SK-N-MC (cell line): ENCODE data around the gene ZNF300.

Source experiments
- EZH2 ChIP-seq: fragments of 200-600 bp; sonication (generic); IDR thresholded peaks from one replicate; pipeline ENCODE4 v1.6.1; 2017; ENCODE audit warnings: antibody characterized with exemption
- FOXP2 ChIP-seq: optimal IDR thresholded peaks from 2 replicates; pipeline ENCODE3; 2011; ENCODE audit warnings: mild to moderate bottlenecking, moderate library complexity; ENCODE audit not compliant: insufficient read depth; ENCODE audit errors: extremely low read length, control extremely low read depth
- POLR2AphosphoS5 ChIP-seq: IDR thresholded peaks from 2 replicates; pipeline ENCODE4 v1.6.1; 2012; ENCODE audit warnings: mild to moderate bottlenecking, low read depth, low read length, borderline replicate concordance

DNA sequence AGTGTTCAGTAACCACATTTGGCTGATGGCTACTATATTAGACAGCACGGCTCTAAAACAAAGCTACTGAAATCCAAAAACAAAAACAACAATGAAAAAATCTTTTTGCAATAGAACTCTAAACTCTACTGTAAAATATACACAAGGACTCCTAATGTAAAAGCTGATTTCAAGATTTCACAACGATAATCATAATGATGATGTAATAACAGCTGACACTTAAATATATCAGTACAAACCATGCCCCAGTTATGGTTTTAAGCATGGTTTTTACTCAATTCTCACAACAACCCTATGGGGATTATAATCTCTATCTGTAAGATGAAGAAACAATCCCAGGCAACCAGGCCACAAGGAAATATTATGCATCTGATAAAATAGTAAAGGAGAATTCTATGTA lies 3.3 kb downstream of the ZNF300 start:
- no peak for TF ChIP-seq EZH2
- TF ChIP-seq POLR2AphosphoS5, result no peak
- no peak for TF ChIP-seq FOXP2
